Trophoblast cell (in vitro differentiated cells and primary cell): ENCODE results near the gene ZNF134.

Experiments used
- DNase-seq, 2 donors: peaks; one replicate each; pipeline ENCODE4 v3.0.0-alpha.2; 2016
- H2AFZ ChIP-seq: 2 replicates; pipeline ENCODE4 v1.6.1; 2013; ENCODE audit warnings: low read length, moderate library complexity, mild to moderate bottlenecking; ENCODE audit not compliant: insufficient read depth, poor library complexity
- H2AK5ac ChIP-seq: 2 replicates; pipeline ENCODE4 v1.6.1; 2013; ENCODE audit warnings: mild to moderate bottlenecking, low read length
- H2BK120ac ChIP-seq: 2 replicates; pipeline ENCODE4 v1.6.1; 2013; ENCODE audit warnings: low read length, mild to moderate bottlenecking, moderate library complexity; ENCODE audit not compliant: insufficient read depth, poor library complexity
- H2BK12ac ChIP-seq: 2 replicates; pipeline ENCODE4 v1.6.1; 2013; ENCODE audit warnings: mild to moderate bottlenecking, low read length, moderate library complexity
- H2BK5ac ChIP-seq: 2 replicates; pipeline ENCODE4 v1.6.1; 2013; ENCODE audit warnings: low read length, low read depth, moderate library complexity, mild to moderate bottlenecking; ENCODE audit not compliant: poor library complexity
- H3K14ac ChIP-seq: 2 replicates; pipeline ENCODE4 v1.6.1; 2013; ENCODE audit warnings: mild to moderate bottlenecking, low read length
- H3K18ac ChIP-seq: 2 replicates; pipeline ENCODE4 v1.6.1; 2013; ENCODE audit warnings: mild to moderate bottlenecking, low read length
- H3K23ac ChIP-seq: 2 replicates; pipeline ENCODE4 v1.6.1; 2013; ENCODE audit warnings: low read length
- H3K27ac ChIP-seq: 2 replicates; pipeline ENCODE4 v1.5.1; 2013; ENCODE audit warnings: low read depth, mild to moderate bottlenecking, inconsistent platforms, low read length, moderate library complexity
- H3K27me3 ChIP-seq: 2 replicates; pipeline ENCODE4 v1.6.1; 2013; ENCODE audit warnings: inconsistent platforms, mild to moderate bottlenecking, low read length, moderate library complexity; ENCODE audit not compliant: insufficient read depth
- H3K36me3 ChIP-seq, 2 experiments: 1 replicate in 1 of 2; 2 replicates in 1 of 2; pipeline ENCODE4 v1.6.1; 2013; ENCODE audit warnings: low read length in 2 of 2, mild to moderate bottlenecking in 2 of 2, moderate library complexity in 1 of 2; ENCODE audit not compliant: insufficient read depth in 2 of 2, control insufficient read depth in 1 of 2
- H3K4ac ChIP-seq: 2 replicates; pipeline ENCODE4 v1.6.1; 2013; ENCODE audit warnings: low read depth, mild to moderate bottlenecking, low read length, moderate library complexity
- H3K4me1 ChIP-seq, 2 experiments: 1 replicate in 1 of 2; 2 replicates in 1 of 2; pipeline ENCODE4 v1.6.1; 2013; ENCODE audit warnings: low read length in 2 of 2, mild to moderate bottlenecking in 2 of 2, moderate library complexity in 1 of 2; ENCODE audit not compliant: insufficient read depth in 2 of 2, control insufficient read depth in 1 of 2
- H3K4me2 ChIP-seq: 2 replicates; pipeline ENCODE4 v1.6.1; 2013; ENCODE audit warnings: inconsistent platforms, mild to moderate bottlenecking, low read length, moderate library complexity
- H3K4me3 ChIP-seq: 2 replicates; pipeline ENCODE4 v1.5.1; 2013; ENCODE audit warnings: mild to moderate bottlenecking, low read depth, low read length, inconsistent platforms
- H3K79me1 ChIP-seq: one replicate; pipeline ENCODE4 v1.6.1; 2013; ENCODE audit warnings: low read length
- H3K79me2 ChIP-seq: 2 replicates; pipeline ENCODE4 v1.6.1; 2013; ENCODE audit warnings: low read length, mild to moderate bottlenecking; ENCODE audit not compliant: control insufficient read depth, insufficient read depth, poor library complexity
- H3K9ac ChIP-seq: 2 replicates; pipeline ENCODE4 v1.6.1; 2013; ENCODE audit warnings: mild to moderate bottlenecking, low read length
- H3K9me3 ChIP-seq: 2 replicates; pipeline ENCODE4 v1.6.1; 2013; ENCODE audit warnings: low read depth, mild to moderate bottlenecking, control low read depth, inconsistent platforms, low read length; ENCODE audit not compliant: insufficient read depth
- H4K12ac ChIP-seq: 2 replicates; pipeline ENCODE4 v1.6.1; 2013; ENCODE audit warnings: low read depth, mild to moderate bottlenecking, low read length, moderate library complexity
- H4K8ac ChIP-seq: 2 replicates; pipeline ENCODE4 v1.6.1; 2013; ENCODE audit warnings: low read depth, mild to moderate bottlenecking, low read length, moderate library complexity
- H4K91ac ChIP-seq: one replicate; pipeline ENCODE4 v1.6.1; 2013; ENCODE audit warnings: low read depth, mild to moderate bottlenecking, low read length, moderate library complexity
- WGBS: extraction: QIAGEN DNeasy Blood & Tissue Kit; methylation state at CpG from one replicate; pipeline ENCODE4 v1.1.7; 2013; ENCODE audit warnings: missing lambda C conversion rate; ENCODE audit not compliant: insufficient read length, insufficient coverage; ENCODE audit errors: extremely low coverage; 5-methylcytosine and 5-hydroxymethylcytosine counted together

The ZNF134 gene

DNA sequence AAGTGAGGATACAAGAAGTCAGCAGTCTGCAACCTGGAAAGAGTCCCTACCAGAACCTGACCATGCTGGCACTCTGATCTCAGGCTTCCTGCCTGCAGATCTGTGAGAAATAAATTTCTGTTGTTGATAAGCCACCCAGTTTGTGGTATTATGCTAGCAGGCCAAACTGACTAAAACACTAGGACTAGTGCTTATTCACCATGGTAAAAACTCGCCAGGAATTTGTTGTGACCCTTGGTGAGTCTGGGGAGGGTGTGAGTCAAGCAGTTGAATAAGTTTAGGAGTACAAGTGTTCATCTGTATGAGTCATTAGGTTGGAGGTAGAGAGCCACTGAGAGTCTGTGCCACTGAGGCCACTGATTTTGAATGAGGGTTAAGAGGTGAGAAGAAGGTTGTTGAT, 26.5 kb upstream of the ZNF134 start:
- H3K9ac ChIP-seq: no peak overlapping the region
- H3K4me2 ChIP-seq: no peak overlapping the region
- no peak overlapping the region for H3K27ac ChIP-seq
- H3K23ac ChIP-seq: no peak overlapping the region
- no peak overlapping the region for H3K14ac ChIP-seq
- no CpG with 5 or more reads among the region's 1 CpG for WGBS
- no peak overlapping the region for H2AK5ac ChIP-seq
- peak in 1 of 2 donors; percentile 9 for DNase-seq
- no peaks in the 10 kb centered on the region for H3K27me3 ChIP-seq
- H2AFZ ChIP-seq: no peak overlapping the region
- H4K91ac ChIP-seq: no peak overlapping the region
- no peak overlapping the region for H4K12ac ChIP-seq
- H3K18ac ChIP-seq: no peak overlapping the region
- H3K79me1 ChIP-seq: peaks cover 6% of the 10 kb centered on the region
- H3K4me3 ChIP-seq: no peak overlapping the region
- peaks cover 4% of the 10 kb centered on the region for H3K79me2 ChIP-seq
- H3K9me3 ChIP-seq: peaks cover 33% of the 10 kb centered on the region
- H2BK5ac ChIP-seq: no peak overlapping the region
- H2BK120ac ChIP-seq: no peak overlapping the region
- H2BK12ac ChIP-seq: no peak overlapping the region
- H4K8ac ChIP-seq: no peak overlapping the region
- peaks cover 16 to 42% of the 10 kb centered on the region in 2 experiments for H3K36me3 ChIP-seq
- no peak overlapping the region for H3K4ac ChIP-seq
- peaks cover 11 to 13% of the 10 kb centered on the region in 2 experiments for H3K4me1 ChIP-seq

DNA sequence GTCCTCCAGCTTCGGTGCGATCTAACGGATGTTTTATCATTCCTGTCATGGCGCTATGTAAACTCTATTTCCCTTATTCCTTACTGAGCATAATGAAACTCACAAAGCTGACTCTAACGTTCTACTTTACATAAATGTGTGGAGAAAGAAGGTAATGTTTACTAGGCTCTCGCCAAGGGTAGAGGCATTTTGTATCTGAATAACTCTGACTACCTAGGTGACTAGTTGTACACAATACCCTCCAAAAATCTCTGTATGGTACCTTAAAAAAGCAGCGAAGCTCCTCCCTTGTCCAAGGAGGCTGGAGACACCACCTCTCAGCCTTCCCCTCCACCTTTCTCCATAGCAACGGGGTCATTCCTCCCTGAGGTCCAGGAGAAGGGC, 14.7 kb upstream of the ZNF134 start:
- H4K12ac ChIP-seq: no peak overlapping the region
- H2AK5ac ChIP-seq: no peak overlapping the region
- no peak overlapping the region for H2BK5ac ChIP-seq
- no peak overlapping the region for H2BK12ac ChIP-seq
- no peak overlapping the region for H3K4me3 ChIP-seq
- no peak overlapping the region for H3K27ac ChIP-seq
- H3K14ac ChIP-seq: no peak overlapping the region
- no peak overlapping the region for H3K18ac ChIP-seq
- no CpG with 5 or more reads among the region's 8 CpGs for WGBS
- H2BK120ac ChIP-seq: no peak overlapping the region
- no peak for DNase-seq
- no peaks in the 10 kb centered on the region for H3K79me1 ChIP-seq
- H2AFZ ChIP-seq: no peak overlapping the region
- no peak overlapping the region for H3K23ac ChIP-seq
- H3K9me3 ChIP-seq: no peaks in the 10 kb centered on the region
- H3K4me1 ChIP-seq: peaks cover 5 to 10% of the 10 kb centered on the region in 2 experiments
- H3K36me3 ChIP-seq: peaks cover 0 to 1% of the 10 kb centered on the region in 2 experiments
- H4K91ac ChIP-seq: no peak overlapping the region
- peaks cover 4% of the 10 kb centered on the region for H3K79me2 ChIP-seq
- H3K4me2 ChIP-seq: peak overlapping the region; percentile 96
- H3K4ac ChIP-seq: no peak overlapping the region
- peak overlapping the region; percentile 72 for H4K8ac ChIP-seq
- no peak overlapping the region for H3K9ac ChIP-seq
- no peaks in the 10 kb centered on the region for H3K27me3 ChIP-seq

DNA sequence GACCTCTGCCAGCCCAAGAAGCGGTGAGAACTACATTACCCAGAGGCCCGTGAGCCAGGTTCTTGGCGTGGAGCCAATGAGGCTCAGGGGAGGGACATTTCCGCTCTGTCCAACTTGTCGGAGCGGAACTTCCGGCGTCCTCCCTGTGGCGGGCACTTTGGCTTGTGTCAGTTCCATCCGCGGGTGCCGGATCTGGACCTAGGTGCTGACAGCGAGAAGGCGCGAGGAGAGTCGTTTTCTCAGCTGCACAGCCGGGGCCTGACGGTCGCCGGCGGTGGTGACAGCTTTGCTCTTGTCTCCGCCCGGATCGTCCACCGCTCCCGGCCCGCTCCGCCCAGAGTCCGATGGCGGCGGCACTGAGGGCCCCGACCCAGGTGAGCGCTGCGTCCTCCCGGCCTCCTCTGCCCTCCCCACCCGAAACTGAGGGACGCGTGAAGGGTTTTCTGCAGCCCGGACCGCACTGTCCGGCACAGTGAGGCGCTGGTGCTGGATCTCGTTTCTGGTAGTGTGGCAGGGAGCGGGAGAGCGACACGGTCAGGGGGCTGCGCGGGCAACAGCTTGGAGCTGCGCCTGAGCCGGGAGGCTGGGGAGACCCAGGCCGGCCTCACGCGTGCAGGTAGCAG, 14.2 kb upstream of the ZNF134 start, which contains the start of gene ZNF530:
TSS of gene ZNF530 (plus strand) at position 125 of the 623 bp plus-strand sequence. CDS start 4,461 bp downstream, outside the sequence.
- H4K12ac ChIP-seq: peak within 1 kb of the TSS; percentile 4
- H3K18ac ChIP-seq: peak within 1 kb of the TSS; percentile 28
- H3K79me1 ChIP-seq: no peaks in the 10 kb centered on the region
- no peak within 1 kb of the TSS for H3K27ac ChIP-seq
- H4K91ac ChIP-seq: no peak within 1 kb of the TSS
- H2AK5ac ChIP-seq: no peak within 1 kb of the TSS
- WGBS: no CpG with 5 or more reads among the region's 53 CpGs
- H3K4me2 ChIP-seq: peak within 1 kb of the TSS; percentile 96
- peak; percentile 85 to 97 for DNase-seq
- H3K9me3 ChIP-seq: no peaks in the 10 kb centered on the region
- peaks cover 0 to 5% of the 10 kb centered on the region in 2 experiments for H3K36me3 ChIP-seq
- H4K8ac ChIP-seq: peak within 1 kb of the TSS; percentile 72
- no peak within 1 kb of the TSS for H2BK12ac ChIP-seq
- H3K9ac ChIP-seq: peak within 1 kb of the TSS; percentile 50
- no peak within 1 kb of the TSS for H2BK120ac ChIP-seq
- peak within 1 kb of the TSS; percentile 77 for H2AFZ ChIP-seq
- H3K79me2 ChIP-seq: peaks cover 4% of the 10 kb centered on the region
- H3K4me3 ChIP-seq: peak within 1 kb of the TSS; percentile 91
- no peaks in the 10 kb centered on the region for H3K27me3 ChIP-seq
- H3K14ac ChIP-seq: peak within 1 kb of the TSS; percentile 5
- H3K23ac ChIP-seq: no peak within 1 kb of the TSS
- peaks cover 5 to 10% of the 10 kb centered on the region in 2 experiments for H3K4me1 ChIP-seq
- H2BK5ac ChIP-seq: no peak within 1 kb of the TSS
- no peak within 1 kb of the TSS for H3K4ac ChIP-seq

DNA sequence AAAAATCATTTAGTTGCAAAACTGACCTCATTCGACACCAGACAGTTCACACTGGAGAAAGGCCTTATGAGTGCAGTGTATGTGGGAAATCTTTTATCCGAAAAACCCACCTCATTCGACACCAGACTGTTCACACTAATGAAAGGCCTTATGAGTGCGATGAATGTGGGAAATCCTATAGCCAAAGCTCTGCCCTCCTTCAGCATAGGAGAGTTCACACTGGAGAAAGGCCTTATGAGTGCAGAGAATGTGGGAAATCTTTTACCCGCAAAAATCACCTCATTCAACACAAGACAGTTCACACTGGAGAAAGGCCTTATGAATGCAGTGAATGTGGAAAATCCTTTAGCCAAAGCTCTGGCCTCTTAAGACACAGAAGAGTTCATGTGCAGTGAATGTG, 7.1 kb upstream of the ZNF134 start:
- H3K27me3 ChIP-seq: no peaks in the 10 kb centered on the region

More for the DNA sequence above, 7.1 kb upstream of the ZNF134 start:
- Histone ChIP-seq H3K4me1 (no peaks in the 10 kb centered on the region), H3K36me3 (peaks cover 2 to 23% of the 10 kb centered on the region in 2 experiments), H2AK5ac (no peak overlapping the region), H2BK120ac (no peak overlapping the region), H3K23ac (no peak overlapping the region), H3K27ac (no peak overlapping the region), H2BK12ac (no peak overlapping the region), H3K4ac (no peak overlapping the region), H3K9ac (no peak overlapping the region), H4K12ac (no peak overlapping the region), H4K8ac (no peak overlapping the region), H2AFZ (no peak overlapping the region), H3K79me1 (no peaks in the 10 kb centered on the region), H4K91ac (no peak overlapping the region), H2BK5ac (no peak overlapping the region), H3K4me3 (no peak overlapping the region), H3K9me3 (no peaks in the 10 kb centered on the region), H3K18ac (no peak overlapping the region), H3K79me2 (no peaks in the 10 kb centered on the region), H3K4me2 (no peak overlapping the region), H3K14ac (no peak overlapping the region)
- DNase-seq: peak in 1 of 2 donors; percentile 3
- WGBS: no CpG with 5 or more reads among the region's 5 CpGs
